ENCODE measurements around the gene CCL16. TPM values are rescaled to one million over a fixed set of nuclear protein-coding genes. Genes with fewer than 3 reads are reported as not detected.

The CCL16 gene
- total and polyA plus RNA-seq, 9 donors: 0.11 to 0.90 (median 0.21) TPM; not detected in 5

- Histone ChIP-seq H3K4me1 (ENCODE audit: insufficient read depth) (peaks cover 3% of the 10 kb centered on the region), H3K27me3 (no peaks in the 10 kb centered on the region), H3K4me3 (no peak overlapping the region), H3K36me3 (no peaks in the 10 kb centered on the region), H3K9me3 (no peaks in the 10 kb centered on the region), H3K27ac (no peak overlapping the region)
- DNase-seq: no peak
- TF ChIP-seq POLR2A (IDR thresholded peaks at IDR 0.05) (no peak), CTCF (IDR thresholded peaks at IDR 0.05) (no peak), EP300 (IDR thresholded peaks at IDR 0.05) (no peak)
- intact Hi-C loops (cut with DNase I): no loop called here
Observed at GRCh38 chr17:35927714-35928113, 53.6 kb downstream of the CCL16 start.

Other genes starting within 250 kb of the CCL16 start
- 10 to 100 TPM in 1 of 7 donors, 1 to 10 TPM in 6; 5.1 to 14.8 (median 6.7) TPM for gene RASL10B, start 249.9 kb downstream of the CCL16 start, total RNA-seq
- 1 to 10 TPM; 2.3 to 4.8 TPM for gene RASL10B, start 249.9 kb downstream of the CCL16 start, polyA plus RNA-seq
- gene GAS2L2, start 228.3 kb downstream of the CCL16 start, total RNA-seq: 1 to 10 TPM in 2 of 7 donors, under 1 TPM in 3, not detected in 2; 0.37 to 9.0 (median 0.62) TPM
- under 1 TPM in 1 of 2 donors, not detected in 1; 0.02 TPM for gene GAS2L2, start 228.3 kb downstream of the CCL16 start, polyA plus RNA-seq
- gene C17orf50, start 220.6 kb downstream of the CCL16 start, total RNA-seq: not detected
- gene C17orf50, start 220.6 kb downstream of the CCL16 start, polyA plus RNA-seq: not detected
- 10 to 100 TPM in 1 of 7 donors, 1 to 10 TPM in 4, under 1 TPM in 2; 0.25 to 33.3 (median 3.3) TPM for gene MMP28, start 185.9 kb downstream of the CCL16 start, total RNA-seq
- 1 to 10 TPM; 5.9 to 7.1 TPM for gene MMP28, start 185.9 kb downstream of the CCL16 start, polyA plus RNA-seq
- 100 to 1,000 TPM in 5 of 7 donors, 10 to 100 TPM in 2; 30.2 to 162 (median 126) TPM for gene TAF15, start 172.0 kb downstream of the CCL16 start, total RNA-seq
- 100 to 1,000 TPM in 1 of 2 donors, 10 to 100 TPM in 1; 88.9 to 223 TPM for gene TAF15, start 172.0 kb downstream of the CCL16 start, polyA plus RNA-seq
- not detected for gene HEATR9, start 112.6 kb downstream of the CCL16 start, total RNA-seq
- gene HEATR9, start 112.6 kb downstream of the CCL16 start, polyA plus RNA-seq: under 1 TPM in 1 of 2 donors, not detected in 1; 0.18 TPM
- gene CCL5, start 101.1 kb downstream of the CCL16 start, total RNA-seq: 1 to 10 TPM in 6 of 7 donors, under 1 TPM in 1; 0.28 to 3.9 (median 2.1) TPM
- 10 to 100 TPM in 1 of 2 donors, 1 to 10 TPM in 1; 2.1 to 44.5 TPM for gene CCL5, start 101.1 kb downstream of the CCL16 start, polyA plus RNA-seq
- not detected for gene RDM1, start 50.7 kb downstream of the CCL16 start, total RNA-seq
- gene RDM1, start 50.7 kb downstream of the CCL16 start, polyA plus RNA-seq: under 1 TPM in 1 of 2 donors, not detected in 1; 0.33 TPM
- gene LYZL6, start 37.8 kb downstream of the CCL16 start, total RNA-seq: not detected
- not detected for gene LYZL6, start 37.8 kb downstream of the CCL16 start, polyA plus RNA-seq
- gene CCL14, start 5.2 kb upstream of the CCL16 start, total RNA-seq: 10 to 100 TPM in 4 of 7 donors, 1 to 10 TPM in 3; 3.3 to 64.8 (median 11.7) TPM
- gene CCL14, start 5.2 kb upstream of the CCL16 start, polyA plus RNA-seq: 100 to 1,000 TPM in 1 of 2 donors, 10 to 100 TPM in 1; 37.4 to 411 TPM
- under 1 TPM in 1 of 7 donors, not detected in 6; 0.48 TPM for gene CCL15, start 20.1 kb upstream of the CCL16 start, total RNA-seq
- gene CCL15, start 20.1 kb upstream of the CCL16 start, polyA plus RNA-seq: not detected
- 1 to 10 TPM in 3 of 7 donors, under 1 TPM in 2, not detected in 2; 0.81 to 9.2 (median 2.3) TPM for gene CCL23, start 36.5 kb upstream of the CCL16 start, total RNA-seq
- 1 to 10 TPM; 3.7 to 3.9 TPM for gene CCL23, start 36.5 kb upstream of the CCL16 start, polyA plus RNA-seq
- gene CCL18, start 82.8 kb upstream of the CCL16 start, total RNA-seq: 10 to 100 TPM in 1 of 7 donors, under 1 TPM in 3, not detected in 3; 0.20 to 28.4 (median 0.38) TPM
- gene CCL18, start 82.8 kb upstream of the CCL16 start, polyA plus RNA-seq: 10 to 100 TPM in 1 of 2 donors, 1 to 10 TPM in 1; 1.3 to 24.0 TPM
- gene CCL3, start 108.6 kb upstream of the CCL16 start, total RNA-seq: 1 to 10 TPM in 5 of 7 donors, under 1 TPM in 2; 0.57 to 9.3 (median 3.1) TPM
- 1 to 10 TPM; 3.7 to 5.3 TPM for gene CCL3, start 108.6 kb upstream of the CCL16 start, polyA plus RNA-seq
- gene CCL4, start 122.3 kb upstream of the CCL16 start, total RNA-seq: 10 to 100 TPM in 1 of 7 donors, 1 to 10 TPM in 6; 1.1 to 15.2 (median 2.0) TPM
- gene CCL4, start 122.3 kb upstream of the CCL16 start, polyA plus RNA-seq: 10 to 100 TPM in 1 of 2 donors, 1 to 10 TPM in 1; 2.7 to 17.2 TPM
- gene TBC1D3B, start 195.1 kb upstream of the CCL16 start, total RNA-seq: 10 to 100 TPM in 1 of 7 donors, 1 to 10 TPM in 6; 1.1 to 11.5 (median 4.5) TPM
- 1 to 10 TPM in 1 of 2 donors, not detected in 1; 2.5 TPM for gene TBC1D3B, start 195.1 kb upstream of the CCL16 start, polyA plus RNA-seq
- gene CCL3L1, start 215.3 kb upstream of the CCL16 start, total RNA-seq: 1 to 10 TPM in 2 of 7 donors, under 1 TPM in 2, not detected in 3; 0.22 to 2.6 (median 0.89) TPM
- gene CCL3L1, start 215.3 kb upstream of the CCL16 start, polyA plus RNA-seq: 1 to 10 TPM in 1 of 2 donors, under 1 TPM in 1; 0.70 to 2.1 TPM
- 10 to 100 TPM in 1 of 7 donors, 1 to 10 TPM in 2, under 1 TPM in 3, not detected in 1; 0.42 to 13.1 (median 1.1) TPM for gene CCL4L2, start 229.6 kb upstream of the CCL16 start, total RNA-seq
- gene CCL4L2, start 229.6 kb upstream of the CCL16 start, polyA plus RNA-seq: 10 to 100 TPM in 1 of 2 donors, 1 to 10 TPM in 1; 1.7 to 11.1 TPM